HG03103 (cell line): ENCODE measurements around the gene WNK2.

Experiments
- ATAC-seq: cut with Tn5 transposase; IDR thresholded peaks from one replicate; pipeline ENCODE4 v1.9.1; 2021; ENCODE audit warnings: low read depth; ENCODE audit not compliant: unreplicated experiment

Gene WNK2

DNA sequence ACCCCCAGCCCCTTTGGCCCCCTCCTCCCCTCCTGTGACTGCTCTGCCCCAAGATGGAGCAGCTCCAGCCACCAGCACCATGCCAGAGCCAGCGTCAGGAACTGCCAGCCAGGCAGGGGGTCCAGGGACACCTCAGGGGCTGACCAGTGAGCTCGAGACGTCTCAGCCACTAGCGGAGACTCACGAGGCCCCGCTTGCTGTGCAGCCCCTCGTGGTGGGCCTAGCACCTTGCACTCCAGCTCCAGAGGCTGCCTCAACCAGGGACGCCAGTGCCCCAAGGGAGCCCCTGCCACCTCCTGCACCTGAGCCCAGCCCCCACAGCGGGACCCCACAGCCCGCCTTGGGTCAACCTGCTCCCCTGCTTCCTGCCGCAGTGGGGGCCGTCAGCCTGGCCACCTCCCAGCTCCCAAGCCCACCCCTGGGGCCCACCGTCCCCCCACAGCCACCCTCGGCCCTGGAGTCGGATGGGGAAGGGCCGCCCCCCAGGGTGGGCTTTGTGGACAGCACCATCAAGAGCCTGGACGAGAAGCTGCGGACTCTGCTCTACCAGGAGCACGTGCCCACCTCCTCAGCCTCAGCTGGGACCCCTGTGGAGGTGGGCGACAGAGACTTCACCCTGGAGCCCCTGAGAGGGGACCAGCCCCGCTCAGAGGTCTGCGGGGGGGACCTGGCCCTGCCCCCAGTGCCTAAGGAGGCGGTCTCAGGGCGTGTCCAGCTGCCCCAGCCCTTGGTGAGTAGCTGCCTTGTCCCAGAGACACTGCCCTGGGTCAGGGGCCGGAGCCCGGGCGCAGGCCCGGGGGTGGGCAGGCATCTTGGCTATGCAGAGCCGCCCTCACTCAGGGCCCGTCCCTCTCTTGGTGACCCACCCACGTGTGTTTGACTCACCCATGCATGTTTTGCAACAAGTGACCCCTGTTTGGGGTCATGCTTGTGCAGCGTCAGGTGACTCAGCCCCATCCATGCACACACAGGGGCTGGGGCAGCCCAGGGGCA, 105.2 kb downstream of the WNK2 start:
- no peak for ATAC-seq

DNA sequence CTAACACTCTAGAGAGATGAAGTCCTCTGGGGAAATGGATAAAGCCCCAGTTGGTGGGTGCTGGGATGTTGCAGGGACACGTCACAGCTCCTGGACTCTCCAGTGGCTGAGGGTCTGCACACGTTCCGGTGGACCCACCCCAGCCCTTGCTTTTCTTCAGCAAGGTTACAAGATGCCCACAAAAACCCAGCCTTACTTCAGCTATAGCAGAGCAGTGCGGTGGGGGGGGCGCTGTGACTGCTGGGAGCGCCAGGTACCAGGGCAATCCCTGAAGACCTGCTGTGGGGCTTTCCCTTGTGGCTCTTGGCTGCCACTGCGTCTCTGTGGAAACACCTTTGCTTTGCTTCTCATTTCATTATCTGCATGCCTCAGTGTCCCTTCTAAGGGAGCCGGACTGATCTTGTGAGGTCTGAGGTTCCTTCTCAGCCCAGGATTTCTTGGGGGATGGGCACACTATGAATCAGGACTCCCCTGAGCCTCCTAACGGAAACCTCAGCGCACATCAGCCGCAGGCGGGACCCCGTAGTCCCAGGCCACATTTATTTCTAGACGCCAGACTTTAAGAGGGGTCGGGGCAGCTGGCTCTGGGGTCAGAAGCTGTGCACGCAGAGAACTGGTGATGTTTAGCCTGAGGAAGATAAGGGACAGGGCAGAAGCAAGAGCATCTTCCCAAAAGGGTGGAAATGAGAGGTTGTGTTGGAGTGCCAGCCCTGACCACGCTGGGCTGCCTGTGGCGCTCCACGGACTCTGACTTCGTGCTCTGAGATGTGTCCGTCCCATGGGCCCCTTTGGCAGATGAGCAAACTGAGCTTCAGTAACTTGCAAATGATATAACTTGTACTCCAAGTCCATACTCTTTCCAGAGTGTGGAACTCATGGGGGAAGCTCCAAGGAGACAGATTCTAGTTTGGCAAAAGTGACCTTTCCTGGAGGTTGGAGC, 106.8 kb downstream of the WNK2 start:
- no peak for ATAC-seq

DNA sequence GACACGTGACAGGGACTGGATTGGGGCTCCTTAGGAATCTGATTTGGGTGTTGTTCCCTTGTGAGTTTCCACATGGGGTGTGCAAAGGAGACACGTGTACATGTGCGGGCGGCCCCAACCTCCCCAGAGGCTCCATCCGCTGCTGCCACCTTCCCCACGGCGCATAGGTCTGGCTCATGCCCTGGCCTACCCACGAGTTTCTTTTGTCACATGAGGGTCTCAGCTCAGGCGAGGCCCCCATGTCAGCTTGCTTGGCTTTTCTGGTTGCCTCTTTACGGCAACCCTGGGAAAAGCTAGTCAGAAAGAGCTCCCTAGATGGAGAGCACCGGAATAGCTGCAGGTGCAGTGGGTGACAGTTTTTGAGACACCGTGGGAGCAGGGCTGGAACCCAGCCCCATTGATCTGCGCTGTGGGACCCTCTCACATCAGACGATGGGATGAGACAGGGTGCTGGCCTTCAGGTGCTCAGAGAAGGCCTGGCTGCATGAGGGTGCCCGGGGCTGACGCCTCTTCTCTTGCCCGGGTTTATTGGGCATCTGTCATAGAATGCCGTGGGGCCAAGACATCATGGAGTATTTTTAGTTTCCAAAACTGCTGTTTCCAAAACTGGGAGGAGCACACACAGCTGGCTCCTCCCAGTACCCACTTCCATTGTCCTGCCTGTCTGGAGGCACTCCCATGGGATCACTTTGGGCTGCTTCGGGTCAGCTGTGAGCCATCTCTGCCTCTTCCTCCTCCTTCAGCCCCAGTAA, 107.8 kb downstream of the WNK2 start:
- ATAC-seq = no peak

DNA sequence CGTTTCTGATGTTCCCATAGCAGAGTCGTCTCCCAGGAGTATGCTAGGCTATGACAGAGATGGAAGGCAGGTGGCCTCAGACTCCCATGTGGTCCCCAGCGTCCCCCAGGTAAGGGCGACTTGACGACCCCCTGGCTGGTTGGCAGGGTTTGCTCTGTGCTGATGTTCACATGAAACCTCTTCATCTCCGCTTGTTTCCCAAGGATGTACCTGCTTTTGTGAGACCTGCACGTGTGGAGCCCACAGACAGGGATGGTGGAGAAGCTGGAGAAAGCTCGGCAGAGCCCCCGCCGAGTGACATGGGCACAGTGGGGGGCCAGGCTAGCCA, 108.3 kb downstream of the WNK2 start:
- no peak for ATAC-seq

DNA sequence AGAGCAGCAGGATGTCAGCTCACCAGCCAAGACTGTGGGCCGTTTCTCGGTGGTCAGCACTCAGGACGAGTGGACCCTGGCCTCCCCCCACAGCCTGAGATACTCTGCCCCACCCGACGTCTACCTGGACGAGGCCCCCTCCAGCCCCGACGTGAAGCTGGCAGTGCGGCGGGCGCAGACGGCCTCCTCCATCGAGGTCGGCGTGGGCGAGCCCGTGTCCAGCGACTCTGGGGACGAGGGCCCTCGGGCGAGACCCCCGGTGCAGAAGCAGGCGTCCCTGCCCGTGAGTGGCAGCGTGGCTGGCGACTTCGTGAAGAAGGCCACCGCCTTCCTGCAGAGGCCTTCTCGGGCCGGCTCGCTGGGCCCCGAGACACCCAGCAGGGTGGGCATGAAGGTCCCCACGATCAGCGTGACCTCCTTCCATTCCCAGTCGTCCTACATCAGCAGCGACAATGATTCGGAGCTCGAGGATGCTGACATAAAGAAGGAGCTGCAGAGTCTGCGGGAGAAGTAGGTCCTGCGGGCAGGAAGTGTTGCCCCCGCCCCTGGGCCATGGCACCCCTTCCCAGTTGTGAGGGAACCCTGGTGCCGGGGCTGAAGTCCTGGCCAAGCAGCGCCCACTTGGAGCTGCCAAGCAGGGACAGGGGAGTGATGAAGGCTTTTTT, 108.9 kb downstream of the WNK2 start:
- ATAC-seq = no peak

DNA sequence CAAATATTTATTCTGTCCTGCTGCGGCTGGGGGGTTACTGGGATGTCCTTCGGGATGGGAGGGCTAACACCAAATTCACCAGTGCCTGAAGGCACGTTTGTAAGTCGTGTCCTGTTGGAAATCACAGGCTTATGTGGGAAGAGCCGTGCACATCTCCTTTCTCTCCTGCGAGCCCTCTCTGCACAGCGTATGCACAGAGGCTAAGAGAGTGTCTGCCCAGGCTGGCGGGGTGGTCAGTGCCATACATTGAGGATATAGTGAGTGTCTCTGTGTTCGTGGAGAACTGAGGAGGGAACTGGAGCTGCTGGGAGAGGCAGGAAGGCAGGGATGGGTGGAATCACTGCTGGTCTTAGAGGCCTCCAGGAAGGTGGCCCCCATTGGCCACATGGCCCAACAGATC, 110.1 kb downstream of the WNK2 start:
- no peak for ATAC-seq

DNA sequence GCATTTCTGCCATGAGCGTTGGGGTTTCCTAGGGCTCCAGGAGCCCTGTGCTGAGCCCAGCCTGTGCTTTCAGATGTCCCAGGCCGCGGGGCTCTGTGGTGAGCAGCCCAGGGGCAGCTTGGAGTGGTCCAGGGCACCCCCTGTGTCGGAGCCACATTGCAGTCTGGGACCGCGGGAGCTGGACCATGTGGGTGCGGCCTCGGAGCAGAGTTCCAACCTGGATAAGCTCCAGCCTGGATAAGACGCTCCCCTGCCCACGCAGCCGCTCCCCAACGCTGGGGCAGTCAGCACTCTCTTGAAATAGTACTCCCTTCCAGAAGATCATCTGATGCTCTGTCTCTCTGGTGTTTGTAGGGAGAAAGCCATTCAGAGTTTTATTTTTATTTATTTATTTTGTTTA, 111.1 kb downstream of the WNK2 start:
- no peak for ATAC-seq

DNA sequence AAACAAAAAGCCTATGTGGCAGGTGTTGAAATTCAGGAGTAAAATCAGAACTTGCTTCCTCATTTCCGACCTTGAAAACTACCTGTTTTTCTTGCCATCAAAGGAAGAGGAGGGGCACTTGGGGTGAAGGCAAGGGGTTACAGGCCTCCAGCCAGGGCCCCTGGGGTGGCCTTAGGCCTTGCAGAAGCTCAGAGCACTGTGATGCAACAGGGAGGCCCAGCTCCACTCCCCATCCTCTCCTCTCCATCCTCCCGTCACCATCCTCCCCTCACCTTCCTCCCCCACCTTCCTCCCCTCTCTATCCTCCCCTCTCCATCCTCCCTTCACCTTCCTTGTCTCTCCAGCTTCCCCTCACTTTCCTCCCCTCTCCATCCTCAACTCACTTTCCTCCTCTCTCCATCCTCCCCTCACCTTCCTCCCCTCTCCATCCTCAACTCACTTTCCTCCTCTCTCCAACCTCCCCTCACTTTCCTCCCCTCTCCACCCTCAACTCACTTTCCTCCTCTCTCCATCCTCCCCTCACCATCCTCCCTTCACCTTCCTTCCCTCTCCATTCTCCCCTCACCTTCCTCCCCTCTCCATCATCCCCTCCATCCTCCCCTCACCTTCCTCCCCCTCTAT, 111.6 kb downstream of the WNK2 start:
- ATAC-seq = no peak

DNA sequence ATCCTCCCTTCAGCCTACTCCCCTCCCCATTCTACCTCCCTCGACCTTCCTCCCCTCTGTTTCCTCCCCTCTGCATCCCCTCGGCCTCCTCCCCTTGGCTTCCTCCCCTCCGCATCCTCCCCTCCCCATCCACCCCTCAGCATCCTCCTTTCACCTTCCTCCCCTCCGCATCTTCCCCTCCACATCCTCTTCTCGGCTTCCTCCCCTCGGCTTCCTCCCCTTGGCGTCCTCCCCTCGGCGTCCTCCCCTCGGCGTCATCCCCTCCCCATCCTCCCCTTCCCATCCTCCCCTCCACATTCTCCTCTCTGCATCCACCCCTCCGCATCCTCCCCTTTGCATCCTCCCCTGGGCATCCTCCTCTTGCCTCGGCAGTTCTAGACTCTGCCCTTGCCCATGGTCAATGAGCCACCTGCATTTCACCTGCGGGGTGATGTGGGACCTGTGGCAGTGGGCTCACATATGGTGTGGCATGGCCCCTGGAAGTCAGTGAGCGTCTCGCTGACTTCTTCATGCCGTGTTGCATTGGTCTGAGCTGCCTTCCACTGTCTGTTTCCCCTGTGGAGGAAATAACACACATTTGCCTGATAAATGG, 113.0 kb downstream of the WNK2 start:
- ATAC-seq = no peak

DNA sequence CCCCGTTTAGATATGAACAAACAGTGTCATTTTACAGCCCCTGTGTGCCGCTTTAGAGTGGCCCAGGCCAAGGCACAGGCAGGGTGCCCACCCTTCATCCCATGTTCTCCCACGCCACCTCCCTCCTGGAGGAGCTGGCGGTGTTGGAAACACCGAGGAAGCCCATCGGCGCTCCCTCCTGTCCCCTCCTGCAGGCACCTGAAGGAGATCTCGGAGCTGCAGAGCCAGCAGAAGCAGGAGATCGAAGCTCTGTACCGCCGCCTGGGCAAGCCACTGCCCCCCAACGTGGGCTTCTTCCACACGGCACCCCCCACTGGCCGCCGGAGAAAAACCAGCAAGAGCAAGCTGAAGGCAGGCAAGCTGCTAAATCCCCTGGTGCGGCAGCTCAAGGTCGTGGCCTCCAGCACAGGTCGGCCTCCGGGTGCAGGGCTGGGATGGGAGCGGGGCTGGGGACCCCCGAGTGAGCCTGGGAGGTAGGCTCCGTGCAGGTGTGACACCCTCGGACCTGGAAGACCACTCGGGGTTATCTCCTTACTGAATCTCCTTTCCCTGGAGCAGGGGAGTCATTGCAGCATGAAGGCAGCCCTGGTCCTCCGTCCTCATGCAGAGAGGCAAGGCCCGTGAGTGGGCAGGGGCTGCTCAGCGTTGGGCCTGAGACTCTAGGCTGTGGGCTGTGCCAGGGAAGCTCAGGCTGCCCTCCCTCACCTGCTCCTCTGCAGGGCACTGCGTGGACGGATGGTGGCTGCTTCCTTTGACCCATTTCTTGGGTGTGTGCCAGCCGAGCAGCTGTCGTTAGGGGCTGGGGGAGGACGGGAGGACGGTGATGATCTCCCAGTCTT, 113.9 kb downstream of the WNK2 start:
- ATAC-seq = no peak

DNA sequence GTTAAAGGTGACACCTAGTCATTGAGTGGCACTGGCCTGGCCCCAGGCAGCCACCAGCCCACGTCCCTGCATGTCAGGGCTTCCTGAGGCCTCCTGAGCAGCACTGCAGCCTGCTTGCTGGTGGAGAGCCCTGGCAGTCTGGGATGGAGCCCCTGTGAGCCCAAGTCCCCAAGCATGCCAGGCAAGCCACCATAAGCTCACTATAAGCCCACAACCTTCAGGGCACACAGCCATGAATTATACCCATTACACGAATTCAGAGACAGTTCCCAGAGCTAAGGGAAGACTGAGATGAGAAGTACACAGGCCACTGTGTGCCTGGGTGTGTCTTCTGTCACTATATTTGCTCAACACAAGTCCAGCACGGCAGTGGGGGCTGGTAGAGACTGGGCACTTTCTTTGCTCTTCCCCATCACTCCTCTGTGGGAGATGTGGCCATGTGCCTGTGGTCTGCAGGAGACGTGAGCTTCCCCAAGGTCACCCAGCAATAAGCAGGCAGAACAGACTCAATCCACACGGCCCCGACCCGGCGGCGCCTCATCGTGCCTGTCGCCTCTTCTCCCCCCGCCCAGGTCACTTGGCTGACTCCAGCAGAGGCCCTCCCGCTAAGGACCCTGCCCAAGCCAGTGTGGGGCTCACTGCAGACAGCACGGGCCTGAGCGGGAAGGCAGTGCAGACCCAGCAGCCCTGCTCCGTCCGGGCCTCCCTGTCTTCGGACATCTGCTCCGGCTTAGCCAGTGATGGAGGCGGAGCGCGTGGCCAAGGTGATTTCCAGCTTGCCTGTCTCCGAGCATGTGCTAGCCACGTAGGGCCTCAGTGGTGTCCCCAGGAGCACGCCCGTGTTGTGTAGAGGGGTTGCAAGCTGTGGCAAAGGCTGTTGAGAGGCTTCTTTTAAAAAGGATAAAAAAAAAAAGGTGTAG, 114.8 kb downstream of the WNK2 start:
- no peak for ATAC-seq

DNA sequence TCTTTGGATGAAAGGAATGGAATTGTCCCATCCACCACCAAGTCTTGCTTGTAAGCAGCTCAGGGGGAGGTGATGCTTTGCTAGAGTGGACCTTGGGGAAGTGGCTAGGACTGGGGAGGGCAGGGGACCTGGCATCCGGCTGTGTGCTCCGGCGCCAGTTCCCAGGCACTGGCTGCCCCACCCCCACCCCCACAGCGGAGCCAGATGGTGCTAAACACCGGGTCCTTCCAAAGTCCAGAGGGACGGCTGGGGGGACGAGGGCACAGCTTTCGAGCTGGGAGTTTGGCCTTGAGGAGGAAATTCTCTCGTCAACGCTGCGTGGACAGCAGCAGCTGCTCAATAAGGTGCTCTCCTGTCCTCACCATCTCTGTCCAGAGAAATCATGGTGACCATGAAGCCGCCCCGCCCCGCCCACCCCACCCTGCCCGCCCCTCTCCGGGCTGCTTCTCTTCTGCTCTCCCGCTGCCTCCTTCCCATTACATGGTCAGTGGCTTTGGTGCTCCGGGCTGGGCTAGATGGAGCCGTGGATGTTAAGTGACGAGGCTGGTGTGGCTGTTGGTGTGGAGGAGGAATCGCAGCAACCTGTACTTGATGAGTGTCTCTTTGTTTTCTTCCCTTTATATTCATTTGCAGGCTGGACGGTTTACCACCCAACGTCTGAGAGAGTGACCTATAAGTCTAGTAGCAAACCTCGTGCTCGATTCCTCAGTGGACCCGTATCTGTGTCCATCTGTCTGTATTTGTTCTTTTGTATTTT, 115.7 kb downstream of the WNK2 start:
- ATAC-seq = no peak

DNA sequence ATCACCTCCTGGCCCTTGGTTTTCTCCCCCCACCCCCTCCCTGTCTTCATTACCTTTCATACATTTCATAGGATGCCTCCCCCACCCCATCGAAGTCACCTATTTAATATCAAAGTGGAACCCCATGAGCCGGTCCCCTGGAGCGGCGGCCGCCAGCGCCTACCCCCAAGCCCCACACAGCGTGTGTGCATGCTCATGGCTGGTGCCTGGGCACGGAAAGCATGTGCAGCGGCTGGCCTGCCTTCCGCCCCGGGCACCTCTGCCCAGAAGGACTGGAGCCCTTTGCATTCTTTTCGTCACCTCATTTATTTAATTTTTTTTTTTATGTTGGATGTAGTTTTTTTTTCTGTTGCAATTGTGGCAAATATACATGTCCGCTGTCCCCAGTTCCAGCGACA, 116.2 kb downstream of the WNK2 start:
- no peak for ATAC-seq

DNA sequence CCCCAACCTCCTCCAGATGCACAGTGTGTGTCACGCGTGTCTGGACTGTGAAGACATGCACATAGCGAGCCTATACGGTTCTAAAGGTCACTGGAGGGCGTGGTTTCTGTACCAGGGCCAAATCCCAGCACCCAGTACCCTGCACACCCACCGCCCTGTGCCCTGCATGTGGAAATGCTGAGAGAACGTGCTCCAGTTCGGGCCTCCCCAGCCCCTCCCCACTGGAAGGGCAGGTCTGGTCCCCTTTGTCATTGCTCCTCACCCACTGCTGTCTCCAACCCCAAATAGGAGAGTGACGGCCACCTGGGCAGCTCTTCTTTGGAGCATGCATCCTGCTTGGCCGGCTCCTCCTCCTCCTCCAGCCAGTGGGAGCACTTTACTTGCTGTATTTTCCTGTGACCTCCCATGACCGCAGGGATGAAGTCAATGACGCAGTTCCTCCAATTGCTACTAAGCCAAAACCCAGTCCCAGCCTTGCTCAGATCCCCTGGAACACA, 116.7 kb downstream of the WNK2 start:
- ATAC-seq = no peak

DNA sequence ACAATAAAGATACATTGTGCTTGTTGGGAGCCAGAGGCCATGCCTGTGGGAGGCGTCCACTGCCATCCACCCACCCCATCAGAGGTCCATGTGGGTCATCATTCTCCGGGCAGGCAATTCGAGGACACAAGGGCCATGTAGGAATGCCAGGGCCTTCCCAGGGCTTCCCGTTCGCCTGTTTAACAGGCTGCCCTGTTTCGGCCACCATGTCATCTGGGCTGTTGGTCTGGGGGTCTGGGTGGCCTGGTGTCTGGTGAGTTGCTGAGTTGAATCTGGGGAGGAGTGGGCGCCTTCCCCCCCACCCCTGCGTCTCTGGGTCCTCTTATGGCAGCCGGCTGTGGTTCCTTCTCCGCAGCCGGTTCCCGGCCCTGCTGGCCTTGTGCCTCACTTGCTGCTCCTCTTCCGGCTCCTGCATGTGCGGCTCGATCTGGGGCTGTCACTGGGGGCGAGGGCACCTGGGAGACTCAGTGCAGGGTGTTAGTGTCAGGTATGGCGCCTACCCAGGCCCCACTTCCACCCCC, 117.4 kb downstream of the WNK2 start:
- no peak for ATAC-seq

DNA sequence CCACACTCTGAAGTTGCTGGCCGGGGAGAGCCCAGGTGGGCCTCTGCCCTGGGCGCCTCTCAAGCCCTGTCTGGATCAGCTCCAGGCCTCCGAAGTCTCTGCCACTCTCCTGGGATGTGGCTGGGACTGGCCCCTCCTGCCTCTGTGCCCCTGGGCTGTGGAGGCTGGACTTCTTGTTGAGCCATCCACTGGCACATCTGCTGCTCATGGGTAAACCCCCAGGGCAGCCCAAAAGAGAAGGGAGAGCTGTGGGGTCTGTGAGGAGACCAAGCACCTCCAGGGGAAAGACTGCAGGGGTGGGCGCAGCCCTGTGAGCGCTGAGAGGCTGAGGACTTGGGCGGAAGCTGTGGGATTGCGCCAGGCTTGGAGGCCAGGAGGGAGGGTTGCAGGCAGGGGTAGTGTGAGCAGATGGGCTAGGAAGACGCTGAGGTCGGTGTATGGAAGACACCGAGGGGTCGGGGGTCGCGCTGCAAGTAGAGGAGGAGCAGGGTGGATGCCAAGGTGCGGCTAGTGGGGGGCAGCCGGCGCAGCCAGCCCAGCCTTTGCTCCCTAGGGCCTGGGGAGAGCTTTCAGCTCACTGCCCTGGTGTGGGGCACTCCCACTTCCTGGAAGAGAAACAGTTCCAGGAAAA, 118.1 kb downstream of the WNK2 start:
- no peak for ATAC-seq
